Spleen (tissue), 11 donors: ENCODE results near the gene CCDC7. TPM values are rescaled to one million over a fixed set of nuclear protein-coding genes. Genes with fewer than 3 reads are reported as not detected.
"Not testable (repeated sequence)": the region's sequence is repeated elsewhere in the genome, so short reads cannot be mapped to it uniquely, and the experiment has no call there.

Source experiments
- DNase-seq: peaks from one replicate; pipeline ENCODE4 v3.0.0-alpha.2; 2020
- H3K27ac ChIP-seq, 8 donors: fragments of 200-600 bp; sonication (generic) in 7 of 8; 1 replicate in 4 of 8; 2 replicates in 4 of 8; pipeline versions ENCODE4 v1.5.0 to v1.8.0; 2016 to 2021; ENCODE audit warnings: inconsistent platforms in 4 of 8, mild to moderate bottlenecking in 4 of 8, moderate library complexity in 1 of 8
- H3K27me3 ChIP-seq, 7 donors: fragments of 200-600 bp; sonication (generic) in 6 of 7; replicated peaks in 1 of 7; 1 replicate in 4 of 7; 2 replicates in 3 of 7; pipeline versions ENCODE4 v1.5.0 to v1.8.0; 2016 to 2021; ENCODE audit warnings: inconsistent platforms in 3 of 7, mild to moderate bottlenecking in 1 of 7
- H3K36me3 ChIP-seq, 6 donors: fragments of 200-600 bp; sonication (generic) in 5 of 6; 1 replicate in 4 of 6; 2 replicates in 2 of 6; pipeline versions ENCODE4 v1.5.0 to v1.8.0; 2016 to 2021; ENCODE audit warnings: inconsistent platforms in 2 of 6
- H3K4me1 ChIP-seq, 6 donors: fragments of 200-600 bp; sonication (generic) in 5 of 6; 1 replicate in 3 of 6; 2 replicates in 3 of 6; pipeline versions ENCODE4 v1.5.0 to v1.8.0; 2016 to 2021; ENCODE audit warnings: inconsistent platforms in 3 of 6
- H3K4me3 ChIP-seq, 8 donors: fragments of 200-600 bp; sonication (generic) in 7 of 8; 1 replicate in 4 of 8; 2 replicates in 4 of 8; pipeline versions ENCODE4 v1.5.0 to v1.8.0; 2016 to 2021; ENCODE audit warnings: inconsistent platforms in 4 of 8, mild to moderate bottlenecking in 4 of 8, moderate library complexity in 2 of 8
- H3K9me3 ChIP-seq, 8 donors: fragments of 200-600 bp; sonication (generic) in 7 of 8; 1 replicate in 4 of 8; 2 replicates in 4 of 8; pipeline versions ENCODE4 v1.5.0 to v1.8.0; 2016 to 2021; ENCODE audit warnings: inconsistent platforms in 4 of 8
- CTCF ChIP-seq, 11 experiments: fragments of 200-600 bp in 7 of 11; fragments of 450-650 bp in 4 of 11; sonication (generic) in 4 of 11; IDR thresholded peaks in 8 of 11; conservative IDR thresholded peaks in 3 of 11; 1 replicate in 7 of 11; 2 replicates in 4 of 11; pipeline versions ENCODE4 v1.4.0 to v1.8.0; 2016 to 2021; ENCODE audit warnings: antibody characterized with exemption in 11 of 11, inconsistent platforms in 4 of 11, mild to moderate bottlenecking in 1 of 11
- POLR2A ChIP-seq, 3 donors: fragments of 450-650 bp; IDR thresholded peaks; one replicate each; pipeline ENCODE4 v1.5.1; 2017; ENCODE audit warnings: antibody characterized with exemption in 3 of 3, mild to moderate bottlenecking in 1 of 3
- POLR2AphosphoS5 ChIP-seq, 3 donors: sonication (generic); formaldehyde crosslinking; IDR thresholded peaks; one replicate each; pipeline ENCODE4 v1.5.1; 2017; ENCODE audit warnings: antibody characterized with exemption in 3 of 3
- WGBS, 5 donors: extraction: QIAGEN DNeasy Blood & Tissue Kit in 3 of 5; methylation state at CpG; one replicate each; pipeline versions ENCODE4 v1.1.5 to v1.1.7; 2013 to 2018; 5-methylcytosine and 5-hydroxymethylcytosine counted together
- intact Hi-C: fragments of 100-400 bp; cut with DNase I; formaldehyde crosslinking; loops from one replicate; pipeline ENCODE4 v1.15.0; 2023; ENCODE audit warnings: low total_unique reads
- polyA plus RNA-seq, 3 donors: library from polyadenylated mRNA; stranded (reverse); fragments of 200-250 nt; gene quantifications; one replicate each; pipeline ENCODE4 v1.2.1, GENCODE V29; 2013
- total RNA-seq, 7 donors: library from RNA; depleted of rRNA in 3 of 7; stranded (reverse); fragments of >200 nt in 3 of 7; fragmentation: NEBNext Ultra II Directional in 4 of 7; extraction: Animal tissue kit (Norgen Biotek cat#: 25700) in 4 of 7; gene quantifications; one replicate each; pipeline versions ENCODE4 v1.1.0 to v1.2.1, GENCODE V29; 2016 to 2021
- donor health status: healthy with polysubstance abuse.
- donor health status: DM: no; HTN: no; CAD: no; lungs with moderate emphysema.
- donor health status: DM: no; HTN: no; CAD: no.
- donor health status: Bipolar disorder and iron deficiency.
- donor health status: healthy.
- donor health status: DM: no; HTN: no; CAD: no.
- donor health status: DM: yes; HTN: yes; CAD: no.

Gene CCDC7
- total and polyA plus RNA-seq, 10 donors = 0.70 to 32.6 (median 22.9) TPM

DNA sequence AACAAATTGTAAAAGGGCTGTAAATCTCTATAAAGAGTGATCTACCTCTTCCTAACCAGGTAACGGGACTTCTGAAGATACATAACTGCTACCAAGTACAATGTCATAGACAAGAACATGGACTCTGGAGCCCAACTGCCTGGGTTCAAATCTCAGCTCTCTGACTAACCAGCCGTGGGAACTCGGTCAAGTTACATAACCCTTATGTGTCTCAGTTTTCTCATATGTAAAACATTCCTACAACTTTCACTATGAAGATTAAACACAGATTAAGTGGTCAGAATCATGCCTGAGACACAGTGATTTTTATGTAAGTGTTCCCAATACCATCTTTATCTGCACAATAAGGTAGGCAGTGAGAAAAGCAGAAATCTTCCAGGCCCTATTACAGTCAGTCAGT lies 459.5 kb downstream of the CCDC7 start:
- WGBS, 5 donors = 89 to 97% (median 96%) methylated on average over 3 of the region's 3 CpGs
- Histone ChIP-seq H3K27ac (no peak overlapping the region), H3K27me3 (no peaks in the 10 kb centered on the region), H3K9me3 (no peaks in the 10 kb centered on the region), H3K36me3 (peaks cover 3 to 92% (median 26%) of the 10 kb centered on the region in 6 donors), H3K4me1 (peaks cover 0 to 1% (median 0%) of the 10 kb centered on the region in 6 donors), H3K4me3 (no peak overlapping the region)
- TF ChIP-seq POLR2A (IDR thresholded peaks at IDR 0.05) (no peak), POLR2AphosphoS5 (IDR thresholded peaks at IDR 0.05) (no peak), CTCF (IDR thresholded peaks at IDR 0.05 in 8 of 11, conservative IDR thresholded peaks at IDR 0.05 in 3 of 11) (no peak)
- no peak for DNase-seq
- intact Hi-C loops = no loop called here

- DNase-seq = no peak
- Histone ChIP-seq H3K9me3 (no peaks in the 10 kb centered on the region), H3K36me3 (peaks cover 3 to 100% (median 32%) of the 10 kb centered on the region in 6 donors), H3K27ac (no peak overlapping the region), H3K4me3 (no peak overlapping the region), H3K27me3 (no peaks in the 10 kb centered on the region), H3K4me1 (peaks cover 0 to 10% (median 1%) of the 10 kb centered on the region in 6 donors)
- WGBS, 5 donors = 72 to 97% (median 95%) methylated on average over 4 of the region's 4 CpGs
- intact Hi-C loops = no loop called here
- TF ChIP-seq POLR2AphosphoS5 (IDR thresholded peaks at IDR 0.05) = no peak
- no peak for TF ChIP-seq POLR2A (IDR thresholded peaks at IDR 0.05)
- no peak for TF ChIP-seq CTCF (IDR thresholded peaks at IDR 0.05 in 8 of 11, conservative IDR thresholded peaks at IDR 0.05 in 3 of 11)
Observed at GRCh38 chr10:32906595-32906994, 460.7 kb downstream of the CCDC7 start.

DNA sequence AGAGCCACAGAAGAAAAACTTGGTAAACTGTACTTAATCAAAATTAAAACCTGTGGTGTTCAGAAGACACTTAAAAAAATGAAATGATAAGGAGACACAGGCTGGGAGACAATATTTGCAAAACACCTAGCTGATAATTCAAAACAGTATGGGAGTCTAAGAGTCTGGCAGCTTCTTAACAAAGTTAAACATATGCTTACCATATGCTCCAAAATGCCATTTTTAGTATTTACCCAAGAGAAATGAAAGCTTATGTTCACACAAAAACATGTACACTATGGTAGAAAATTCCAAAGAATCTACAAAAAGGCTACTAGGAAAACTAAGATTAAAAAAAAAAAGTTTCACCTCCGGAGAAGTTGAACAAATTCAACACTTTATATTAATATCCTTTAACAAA lies 463.5 kb downstream of the CCDC7 start:
- intact Hi-C loops = no loop called here
- Histone ChIP-seq H3K4me3 (no peak overlapping the region), H3K9me3 (no peaks in the 10 kb centered on the region), H3K27me3 (no peaks in the 10 kb centered on the region), H3K27ac (no peak overlapping the region), H3K4me1 (peaks cover 0 to 11% (median 2%) of the 10 kb centered on the region in 6 donors), H3K36me3 (peaks cover 0 to 99% (median 42%) of the 10 kb centered on the region in 6 donors)
- 93 to 95% (median 94%) methylated on average over 1 of the region's 1 CpG for WGBS, 5 donors
- TF ChIP-seq POLR2A (IDR thresholded peaks at IDR 0.05) = no peak
- TF ChIP-seq CTCF (IDR thresholded peaks at IDR 0.05 in 8 of 11, conservative IDR thresholded peaks at IDR 0.05 in 3 of 11) = no peak
- TF ChIP-seq POLR2AphosphoS5 (IDR thresholded peaks at IDR 0.05) = no peak
- DNase-seq = no peak

DNA sequence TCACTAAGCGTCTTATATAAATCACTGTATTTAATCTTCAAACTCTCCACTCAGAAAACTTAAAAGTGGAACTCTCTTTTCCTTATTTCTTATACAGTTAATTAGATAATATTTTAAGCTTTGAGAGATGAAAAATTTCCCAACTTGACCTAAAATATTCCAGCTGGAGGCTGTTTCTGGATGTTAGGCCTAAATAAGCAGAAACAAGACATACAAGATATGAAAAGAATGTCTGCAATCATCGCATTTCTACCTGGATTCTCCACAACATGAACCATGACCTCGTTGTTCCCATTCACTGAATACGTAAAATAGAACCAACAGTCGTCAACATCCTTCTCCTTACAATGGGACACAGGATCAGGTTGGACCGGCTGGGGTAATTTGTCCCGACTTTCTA lies 464.0 kb downstream of the CCDC7 start:
- H3K27ac ChIP-seq, H3K9me3 ChIP-seq, H3K27me3 ChIP-seq, H3K4me3 ChIP-seq, intact Hi-C loops, DNase-seq: not testable (repeated sequence)
- WGBS, 5 donors = 89 to 95% (median 94%) methylated on average over 5 to 7 of the region's 7 CpGs
- peaks cover 0 to 11% (median 2%) of the 10 kb centered on the region in 6 donors for H3K4me1 ChIP-seq
- H3K36me3 ChIP-seq = peaks cover 0 to 98% (median 42%) of the 10 kb centered on the region in 6 donors
